Activated CD4-positive, alpha-beta T cell treated with anti-CD3 and anti-CD28 coated beads for 24 hours (primary cell): ENCODE results near the gene SLC8A2.

Experiments
- DNase-seq, 2 donors: peaks; one replicate each; pipeline ENCODE4 v3.0.0-alpha.2; 2020; ENCODE audit warnings: low read depth in 2 of 2

SLC8A2 gene

DNA sequence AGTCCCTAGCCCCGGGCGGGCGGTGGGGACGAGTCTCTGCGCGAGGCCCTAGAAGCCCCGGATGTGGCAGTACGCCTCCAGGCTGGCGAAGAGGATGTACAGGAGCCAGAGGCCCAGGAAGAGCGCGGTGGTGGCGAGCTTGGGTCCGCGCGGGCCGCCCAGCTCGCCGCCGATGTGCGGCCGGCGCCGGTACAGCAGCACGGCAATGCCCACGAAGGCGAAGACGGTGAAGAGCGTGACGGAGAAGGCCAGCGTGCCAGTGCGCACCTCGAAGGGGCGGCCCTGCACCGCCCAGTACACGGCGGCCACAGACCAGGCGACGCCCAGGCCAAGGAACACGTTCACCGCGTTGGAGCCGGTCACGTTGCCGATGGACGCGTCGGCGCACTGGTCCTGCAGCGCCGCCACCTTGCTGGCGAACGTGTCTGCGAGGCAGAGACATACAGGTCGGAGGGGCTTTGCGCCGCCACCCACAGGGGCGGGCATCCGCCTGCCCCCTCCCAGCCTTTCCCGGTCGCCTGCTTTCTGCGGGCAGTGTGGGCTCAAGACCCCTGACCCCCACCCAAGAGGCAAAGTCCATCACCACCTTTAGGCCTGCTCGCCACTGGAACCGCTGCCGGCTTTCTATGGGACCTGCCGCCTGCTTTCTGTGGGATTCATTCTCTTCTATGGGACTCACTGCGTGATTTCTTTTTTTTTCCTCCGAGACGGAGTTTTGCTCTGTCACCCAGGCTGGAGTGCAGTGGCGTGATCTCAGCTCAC lies 41.5 kb downstream of the SLC8A2 start:
- DNase-seq = no peak

DNA sequence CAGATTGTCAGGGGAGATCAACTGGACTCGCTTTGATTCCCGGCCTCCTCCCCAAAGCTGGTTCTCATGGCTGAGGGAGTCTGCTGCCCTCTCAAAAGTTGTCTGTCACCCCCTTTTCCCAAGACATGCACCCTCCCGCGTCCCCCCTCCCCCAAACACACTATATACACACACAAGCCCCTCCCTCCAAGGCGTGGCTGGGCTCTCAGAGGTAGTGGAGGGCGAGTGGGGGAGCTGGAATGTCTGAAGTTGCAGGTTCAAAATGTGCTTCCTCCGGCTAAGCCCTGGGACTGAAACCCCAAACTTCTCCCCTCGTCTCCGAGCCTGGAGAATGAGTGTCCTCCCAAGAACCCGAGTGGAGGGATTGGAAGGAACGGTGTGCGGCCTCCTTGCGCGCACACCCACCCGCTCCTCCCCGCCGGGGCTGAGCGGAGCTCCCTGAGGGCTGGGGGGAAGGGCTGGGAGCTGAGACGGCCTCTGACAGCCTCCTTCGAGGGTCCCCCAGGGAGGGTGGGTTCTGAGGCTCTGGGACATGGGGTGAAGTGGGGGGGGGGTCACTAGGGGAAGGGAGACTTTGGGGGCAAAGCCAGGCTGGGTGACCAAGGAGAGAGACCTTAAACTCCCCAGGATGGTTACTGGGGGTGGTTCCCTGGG lies 42.4 kb downstream of the SLC8A2 start:
- DNase-seq = no peak

DNA sequence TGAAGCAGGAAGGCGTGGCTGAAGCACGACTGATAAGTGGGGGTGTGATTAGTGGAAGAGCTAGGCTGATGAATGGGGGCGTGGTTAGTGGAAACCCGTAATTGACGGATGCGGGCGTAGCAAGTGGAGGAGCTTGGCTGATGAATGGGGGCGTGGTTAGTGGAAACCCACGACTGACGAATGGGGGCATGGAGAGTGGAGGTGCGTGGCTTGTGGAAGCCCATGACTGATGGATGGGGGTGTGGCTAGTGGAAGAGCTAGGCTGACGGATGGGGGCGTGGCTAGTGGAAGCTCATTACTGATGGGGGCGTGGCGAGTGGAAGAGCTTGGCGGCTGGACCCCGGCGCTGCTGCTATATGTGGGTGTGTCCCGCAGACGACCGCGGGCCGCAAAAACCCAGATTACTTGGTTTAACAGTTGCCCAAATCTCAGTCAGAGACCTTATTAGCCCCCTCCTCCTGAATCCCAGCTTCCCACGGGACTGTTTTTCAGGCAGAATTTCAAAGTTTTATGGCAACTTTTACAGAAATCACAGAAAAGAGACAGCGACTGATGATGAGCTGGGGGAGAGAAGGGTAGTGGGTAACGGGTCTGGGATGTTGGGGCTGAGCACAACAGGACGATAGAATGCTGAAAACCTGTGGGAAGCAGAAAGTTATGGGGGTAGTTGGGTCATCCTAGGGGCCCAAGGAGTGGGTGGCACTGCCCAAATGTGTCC lies 43.4 kb downstream of the SLC8A2 start:
- DNase-seq = peak; percentile 70 to 82

DNA sequence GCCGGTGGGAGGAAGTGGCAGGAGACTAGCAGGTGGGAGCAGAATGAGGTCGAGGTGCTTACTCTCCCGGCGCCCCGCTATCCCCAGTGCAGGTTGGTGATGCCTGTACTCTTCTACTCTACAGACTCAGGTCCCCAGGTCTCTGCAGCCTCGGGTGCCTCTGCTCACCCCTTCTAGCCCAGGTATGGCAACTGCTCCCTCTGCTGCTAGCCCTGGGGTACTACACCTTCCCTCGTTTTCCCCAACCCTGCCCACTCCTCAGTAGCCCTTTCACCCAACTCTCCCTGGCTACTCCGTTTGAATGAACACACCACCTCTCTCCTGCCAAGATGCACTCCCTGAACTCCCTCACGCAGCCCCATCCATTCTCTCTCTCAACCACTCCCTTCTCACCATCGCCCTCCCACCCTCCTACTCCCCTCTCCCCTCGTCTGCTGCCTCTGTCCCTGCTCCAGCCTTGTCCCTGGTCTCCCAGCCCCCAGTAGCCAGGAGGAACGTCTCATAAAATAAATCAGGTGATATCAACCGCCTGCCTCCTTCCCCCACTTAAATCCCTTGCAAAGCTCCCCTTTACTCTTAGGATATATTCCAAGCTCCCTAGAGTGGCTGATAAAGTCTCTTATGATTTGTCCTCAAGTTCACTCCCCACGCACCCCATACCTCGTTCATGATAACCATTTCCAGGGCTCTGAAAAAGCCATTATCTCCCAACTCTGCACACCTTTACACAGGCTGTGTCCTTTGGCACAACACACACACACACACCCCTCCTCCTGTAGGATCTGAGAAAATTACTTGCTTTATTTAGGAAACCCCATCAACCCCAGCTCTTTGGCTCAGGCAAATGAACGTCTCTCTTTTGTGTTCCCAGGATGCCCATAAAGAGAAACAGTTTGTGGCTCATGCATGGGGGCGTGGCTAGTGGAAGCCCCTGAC lies 44.2 kb downstream of the SLC8A2 start:
- peak; percentile 62 to 65 for DNase-seq

DNA sequence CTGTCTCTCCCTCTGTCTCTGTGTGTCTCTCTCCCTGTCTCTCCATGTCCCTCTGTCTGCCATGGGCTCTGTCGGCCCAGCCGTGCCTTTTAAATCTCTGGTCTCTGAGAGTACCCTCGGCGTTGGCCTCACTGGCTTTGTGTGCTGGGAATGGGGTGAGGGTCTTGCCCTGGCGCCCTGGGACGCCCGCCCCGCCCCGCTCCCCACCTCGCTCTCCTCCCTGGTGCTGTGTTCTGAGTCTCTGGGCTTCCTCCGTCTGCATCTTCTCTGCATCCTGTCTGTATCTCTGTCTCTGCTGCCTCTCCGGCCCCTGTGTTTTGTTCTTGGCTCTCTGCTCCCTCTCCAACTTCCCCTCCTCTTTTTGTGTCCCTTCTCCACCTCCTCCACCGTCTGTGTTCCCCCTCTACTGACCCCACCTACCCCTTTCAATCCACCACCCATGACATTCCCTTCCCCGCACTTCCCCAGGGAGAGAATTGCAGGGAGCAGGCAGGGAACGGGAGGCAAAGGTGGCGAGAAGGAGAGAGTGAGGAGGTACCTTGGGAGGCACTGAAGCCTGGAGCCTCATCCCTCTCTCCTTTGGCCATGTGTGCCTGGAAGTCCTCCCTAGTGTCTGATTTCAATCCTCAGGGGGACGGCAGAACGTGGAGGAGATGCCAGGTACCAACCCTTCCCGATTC lies 48.4 kb downstream of the SLC8A2 start:
- no peak for DNase-seq

DNA sequence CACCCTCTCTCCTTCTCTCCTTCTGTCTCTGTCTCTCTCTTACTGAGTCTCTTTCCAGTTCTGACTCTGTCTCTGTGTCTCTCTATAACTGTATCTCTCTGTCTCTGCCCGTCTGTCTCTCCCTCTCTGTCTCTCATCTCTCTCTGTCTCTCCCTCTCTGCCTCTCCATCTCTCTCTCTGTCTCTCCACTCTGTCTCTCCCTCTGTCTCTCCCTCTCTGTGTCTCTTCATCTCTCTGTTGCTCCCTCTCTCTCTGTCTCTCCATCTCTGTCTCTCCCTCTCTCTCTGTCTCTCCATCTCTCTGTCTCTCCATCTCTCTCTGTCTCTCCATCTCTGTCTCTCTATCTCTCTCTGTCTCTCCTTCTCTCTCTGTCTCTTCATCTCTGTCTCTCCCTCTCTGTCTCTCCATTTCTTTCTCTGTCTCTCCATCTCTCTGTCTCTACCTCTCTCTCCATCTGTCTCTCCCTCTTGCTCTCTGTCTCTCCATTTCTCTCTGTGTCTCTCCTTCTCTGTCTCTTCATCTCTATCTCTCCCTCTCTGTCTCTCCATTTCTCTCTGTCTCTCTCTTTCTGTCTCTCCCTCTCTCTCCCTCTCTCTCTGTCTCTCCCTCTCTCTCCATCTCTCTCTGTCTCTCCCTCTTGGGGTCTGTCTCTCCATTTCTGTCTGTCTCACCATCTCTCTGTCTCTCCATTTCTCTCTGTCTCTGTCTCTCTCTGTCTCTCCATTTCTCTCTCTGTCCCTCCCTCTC lies 49.1 kb downstream of the SLC8A2 start:
- no peak for DNase-seq

DNA sequence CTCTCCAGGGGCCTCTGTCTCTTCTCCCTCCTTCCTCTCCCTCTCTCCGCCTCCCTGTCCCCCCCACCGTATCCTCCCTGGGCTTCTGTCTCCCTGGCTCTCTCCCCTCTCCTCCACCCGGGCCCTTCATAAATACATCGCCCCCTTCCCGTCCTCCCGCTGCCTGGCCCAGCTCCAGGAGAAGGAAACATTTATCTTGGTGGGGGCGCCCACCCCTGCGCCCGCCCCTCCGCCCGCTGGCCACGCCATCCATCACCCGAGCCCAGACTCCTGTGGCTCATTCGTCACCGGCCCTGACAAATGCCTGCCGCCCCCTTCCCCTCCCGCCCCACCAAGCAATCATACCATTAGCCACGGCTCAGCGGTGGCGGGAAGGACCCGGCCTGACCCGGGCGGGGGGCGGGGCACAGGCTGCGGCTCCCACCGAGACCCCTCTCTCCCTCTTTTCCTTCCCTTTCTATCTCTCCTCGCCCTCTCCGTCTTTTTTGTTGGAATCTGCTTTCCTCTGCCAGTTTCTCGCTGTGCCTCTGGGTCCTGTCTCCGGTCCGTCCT lies 49.8 kb downstream of the SLC8A2 start:
- DNase-seq = no peak

DNA sequence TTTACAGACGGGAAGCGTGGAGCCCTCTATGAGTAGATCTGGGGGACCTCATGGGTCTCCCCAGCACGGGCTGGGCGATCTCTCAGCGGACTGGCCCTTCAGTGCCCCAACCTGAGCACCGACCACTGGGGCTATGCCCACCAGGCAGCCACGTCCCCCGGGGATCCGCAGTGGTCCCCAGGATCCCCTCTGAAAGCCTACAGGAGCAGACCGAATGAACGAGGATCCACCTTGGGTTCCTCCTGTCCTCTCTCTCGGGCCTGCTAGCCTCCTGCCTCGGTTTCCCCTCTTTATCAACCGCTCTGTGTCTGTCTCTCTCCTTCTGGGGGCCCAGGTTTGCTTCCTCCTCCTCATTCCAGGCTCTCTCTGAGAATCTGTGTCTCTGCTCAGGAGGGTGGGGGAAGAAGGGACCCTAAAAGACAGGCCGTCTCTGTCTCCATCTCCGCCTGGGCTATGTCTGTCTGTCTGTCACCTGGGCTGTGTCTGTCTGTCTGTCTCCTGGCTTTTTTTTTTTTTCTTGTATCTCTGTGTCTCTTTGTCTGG lies 50.4 kb downstream of the SLC8A2 start:
- no peak for DNase-seq

DNA sequence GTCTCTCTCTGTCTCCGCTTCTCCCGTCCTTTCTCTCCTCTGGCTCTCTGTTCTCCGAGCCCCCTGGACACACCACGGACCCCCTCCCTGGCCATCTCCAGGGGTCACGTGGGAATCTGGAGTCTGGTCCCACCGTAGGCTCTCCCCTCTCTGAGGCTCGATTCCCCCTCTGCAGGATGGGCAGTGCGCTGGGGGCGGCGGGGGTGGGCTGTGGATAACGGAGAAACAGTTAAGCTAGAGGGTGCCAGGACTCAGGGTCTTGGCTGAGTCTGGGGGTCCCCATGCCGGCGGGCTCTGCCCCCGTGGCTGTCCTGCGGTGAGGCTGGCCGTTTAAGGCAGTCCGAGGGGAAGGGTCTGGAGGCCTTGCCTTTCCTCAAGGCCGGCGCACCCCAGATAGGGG lies 51.9 kb downstream of the SLC8A2 start:
- no peak for DNase-seq

DNA sequence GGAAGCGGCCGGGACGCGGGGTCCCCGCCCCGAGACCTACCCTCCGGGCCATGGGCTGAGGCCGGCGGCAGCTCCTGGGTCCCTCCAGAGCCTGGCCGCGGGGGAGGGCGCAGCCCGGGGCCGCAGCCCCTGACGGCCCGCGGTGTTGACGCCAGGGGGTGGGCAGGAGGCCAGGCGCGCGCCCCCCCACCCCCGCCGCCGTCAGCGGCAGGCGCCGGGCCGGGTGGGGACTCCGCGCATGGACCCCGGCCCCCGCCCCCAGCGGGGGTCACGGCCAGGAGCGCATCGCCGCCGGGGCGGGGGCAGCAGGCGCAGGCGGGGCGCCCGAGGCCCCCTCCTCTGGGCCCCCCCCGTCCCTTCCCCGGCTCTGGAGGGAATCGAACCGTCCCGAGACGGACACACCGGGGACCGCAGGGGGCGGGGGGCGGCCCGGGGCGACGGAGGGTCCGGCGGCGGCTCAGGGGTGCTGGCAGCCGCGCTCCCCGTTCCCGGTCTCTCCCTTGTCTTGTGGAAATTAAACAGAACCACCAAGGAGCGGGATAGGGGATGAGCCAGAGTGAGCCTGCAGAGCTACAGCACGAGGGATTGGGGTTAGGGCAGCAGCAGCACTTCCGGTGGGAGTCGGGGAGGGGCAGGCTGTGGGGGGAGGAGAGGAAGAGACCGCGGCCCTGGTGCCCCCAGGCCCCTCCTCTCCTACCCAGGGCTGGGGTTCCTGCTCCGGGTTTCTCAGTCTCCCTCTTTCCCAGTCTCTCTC lies 52.5 kb downstream of the SLC8A2 start, which contains the start of gene MEIS3:
Gene MEIS3, minus strand, starts transcription at position 498 of the 754 bp plus-strand sequence. Its CDS starts 446 bp downstream, at position 52.
- no peak for DNase-seq

DNA sequence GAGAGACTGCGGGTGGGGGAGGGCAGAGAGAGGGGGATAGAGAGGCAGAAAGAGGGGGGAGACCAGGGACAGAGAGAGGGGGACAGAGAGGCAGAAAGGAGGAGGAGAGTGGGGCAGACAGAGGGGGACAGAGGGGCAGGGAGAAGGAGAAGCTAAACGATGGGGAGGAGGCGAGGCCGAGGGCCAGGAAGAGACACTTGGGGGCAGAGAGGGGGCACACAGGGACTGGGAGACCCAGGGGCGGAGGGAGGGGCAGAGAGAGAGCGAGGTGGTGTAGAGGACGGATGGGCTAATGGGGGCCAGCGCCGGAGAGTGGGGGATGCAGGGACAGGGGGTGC lies 53.0 kb downstream of the SLC8A2 start:
- DNase-seq = no peak

DNA sequence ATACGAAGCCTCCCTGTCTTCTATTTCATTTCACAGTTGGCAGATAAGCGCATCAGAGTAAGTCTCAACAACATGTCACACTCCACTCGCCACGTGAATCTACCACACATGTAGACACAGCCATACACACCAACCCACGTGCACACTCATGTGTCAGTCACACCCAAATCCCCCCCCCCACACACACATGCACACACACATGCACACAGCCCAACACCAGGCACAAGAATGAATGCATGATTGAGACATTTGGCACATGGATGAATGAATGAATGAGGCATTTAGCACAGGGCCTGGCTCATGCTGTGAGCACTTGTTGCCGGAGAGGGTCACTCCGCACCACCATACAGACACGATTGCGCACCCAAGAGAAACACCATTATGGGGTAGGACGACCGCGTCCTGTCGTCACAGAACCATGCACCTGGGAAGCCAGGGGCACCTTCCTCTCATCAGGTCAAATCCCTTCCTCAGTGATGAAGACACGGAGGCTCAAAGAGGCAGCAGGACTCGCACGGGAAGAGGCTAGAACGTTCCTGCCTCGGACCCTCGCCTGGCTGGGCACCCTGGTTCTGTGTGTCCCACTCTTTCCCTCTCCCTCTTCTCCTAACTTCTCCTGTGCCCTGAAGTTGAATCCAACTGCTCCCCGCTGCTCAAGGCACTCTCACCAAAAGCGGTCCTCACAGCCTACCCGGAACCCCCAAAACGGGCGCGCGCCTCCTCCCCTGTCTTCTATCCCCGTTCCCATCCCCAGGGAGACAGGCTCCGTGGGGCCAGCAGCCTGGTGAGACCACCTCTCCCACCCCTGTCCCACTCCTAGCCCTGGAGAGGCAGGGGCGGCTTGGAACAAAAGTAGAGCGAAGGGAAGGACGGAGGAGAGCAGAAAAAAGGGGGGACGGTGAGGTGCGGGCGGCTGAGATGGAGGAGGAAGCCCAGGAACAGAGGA lies 53.7 kb downstream of the SLC8A2 start:
- no peak for DNase-seq

DNA sequence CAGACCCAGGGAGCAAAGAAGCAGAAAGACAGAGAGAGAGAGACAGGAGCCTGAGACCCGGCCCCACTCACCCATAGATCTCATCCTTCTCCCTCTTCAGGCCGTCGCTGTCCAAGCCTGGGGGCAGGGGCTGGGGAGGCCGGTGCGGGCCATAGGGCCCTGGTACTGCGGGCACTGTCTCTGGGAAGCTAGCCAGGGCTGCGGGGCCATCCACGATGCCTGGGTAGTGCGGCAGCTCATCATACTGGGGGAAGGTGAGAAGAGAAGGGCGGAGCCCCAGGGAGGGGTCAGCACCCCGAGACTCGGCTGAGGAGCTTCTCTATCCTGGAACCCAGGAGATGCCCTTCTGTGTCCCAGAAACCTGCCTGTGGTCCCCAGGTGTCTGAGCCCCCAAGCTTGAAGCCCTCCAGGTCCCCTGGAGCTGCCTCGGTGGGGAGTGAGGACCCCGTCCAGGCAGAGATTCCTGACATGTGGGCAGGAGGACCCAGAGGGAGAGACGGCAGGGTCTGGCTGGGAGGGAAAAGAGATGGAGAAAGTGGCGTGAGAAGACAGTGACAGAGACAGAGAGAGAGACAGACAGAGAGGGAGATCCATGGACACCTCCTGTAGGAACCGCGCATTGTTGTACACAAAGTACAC lies 54.5 kb downstream of the SLC8A2 start:
- DNase-seq = no peak

DNA sequence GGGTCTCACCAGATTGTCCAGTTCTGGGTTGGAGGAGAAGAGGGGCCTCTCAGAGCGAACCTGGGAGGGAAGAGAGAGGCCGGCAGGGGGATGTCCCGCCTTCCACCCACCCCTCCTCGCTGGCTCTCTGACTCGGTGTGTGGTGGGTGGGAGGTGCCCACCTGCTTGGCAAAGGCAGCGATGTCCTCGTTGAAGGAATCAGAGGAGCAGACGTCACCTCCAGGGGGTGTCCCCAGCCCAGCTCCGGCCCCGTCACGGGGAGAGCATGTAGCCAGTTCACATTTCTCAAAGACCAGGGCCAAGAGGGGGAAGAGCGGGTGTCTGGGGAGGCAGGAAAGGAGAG lies 55.1 kb downstream of the SLC8A2 start:
- no peak for DNase-seq

DNA sequence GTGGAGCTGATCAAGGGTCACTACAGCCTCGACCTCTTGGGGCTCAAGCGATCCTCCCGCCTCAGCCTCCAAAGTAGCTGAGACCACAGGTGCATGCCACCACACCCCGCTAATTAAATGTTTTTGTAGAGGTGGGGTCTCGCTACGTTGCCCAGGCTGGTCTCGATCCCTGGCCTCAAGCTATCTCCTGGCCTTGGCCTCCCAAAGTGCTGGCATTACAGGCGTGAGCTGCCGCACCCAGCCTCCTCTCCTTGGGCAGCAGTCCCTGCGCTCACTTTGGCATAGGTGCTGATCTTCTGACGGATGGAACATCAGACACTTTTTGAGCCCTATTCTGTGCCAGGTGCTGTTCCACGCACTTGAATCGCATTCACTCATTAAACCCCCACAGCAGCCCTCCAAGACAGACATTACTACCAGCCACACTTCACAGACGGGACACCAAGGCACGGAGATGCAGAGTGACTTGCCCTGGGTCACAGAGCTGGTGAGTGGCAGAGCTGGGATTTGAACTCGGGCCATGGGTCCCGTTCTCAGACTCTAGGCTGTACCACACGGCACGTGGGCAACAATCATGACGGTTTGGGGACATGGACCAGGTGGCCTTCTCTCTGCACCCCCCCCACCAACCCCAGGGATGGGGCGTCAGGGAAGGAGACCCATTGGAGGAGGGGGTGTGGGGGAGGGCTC lies 55.6 kb downstream of the SLC8A2 start:
- no peak for DNase-seq

DNA sequence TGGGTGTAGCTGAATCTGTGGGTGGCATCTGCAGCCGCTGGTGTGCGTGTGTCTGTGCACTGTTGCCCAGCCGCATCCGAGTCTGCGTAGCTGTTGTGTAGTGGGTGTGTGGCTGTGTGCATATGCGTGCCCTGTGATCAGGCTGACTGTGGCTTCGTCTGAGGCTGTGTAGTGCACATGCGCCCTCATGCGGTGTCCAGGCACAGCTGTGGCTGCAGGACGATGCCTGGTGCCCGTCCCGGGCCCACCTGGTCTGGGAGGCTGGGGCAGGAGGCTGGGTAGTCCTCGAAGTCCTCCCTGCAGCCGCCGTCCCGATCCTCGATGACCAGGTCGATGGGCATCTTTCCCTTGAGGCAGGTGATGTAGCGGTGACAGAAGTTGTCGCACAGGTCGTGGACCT lies 57.2 kb downstream of the SLC8A2 start:
- no peak for DNase-seq

DNA sequence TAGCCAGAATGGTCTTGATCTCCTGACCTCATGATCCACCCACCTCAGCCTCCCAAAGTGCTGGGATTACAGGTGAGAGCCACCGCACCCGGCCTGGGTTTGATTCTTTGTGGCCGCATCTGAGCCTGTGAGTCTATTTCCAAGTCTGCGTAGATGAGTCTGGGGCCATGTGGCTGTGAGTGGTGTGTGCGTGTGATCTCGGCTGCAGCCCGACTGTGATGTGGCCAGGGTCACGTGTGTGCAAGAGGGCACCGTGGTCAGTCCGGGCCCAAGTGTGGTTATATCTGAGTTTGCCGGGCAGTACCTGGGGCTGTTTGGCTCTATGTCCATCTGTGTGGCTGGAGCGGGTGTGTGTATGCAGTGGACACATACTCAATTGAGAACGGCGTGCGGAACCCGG lies 57.8 kb downstream of the SLC8A2 start:
- no peak for DNase-seq
